HG03280 (cell line): ENCODE data around the gene PTBP3.
A peak's percentile ranks its signal among the peaks of the same experiment; 100 is the strongest.
"Not testable (repeated sequence)": the region's sequence is repeated elsewhere in the genome, so short reads cannot be mapped to it uniquely, and the experiment has no call there.

Experiments used
- ATAC-seq: cut with Tn5 transposase; IDR thresholded peaks from one replicate; pipeline ENCODE4 v1.9.1; 2021; ENCODE audit warnings: mild to moderate bottlenecking, moderate library complexity; ENCODE audit not compliant: unreplicated experiment

Gene PTBP3

DNA sequence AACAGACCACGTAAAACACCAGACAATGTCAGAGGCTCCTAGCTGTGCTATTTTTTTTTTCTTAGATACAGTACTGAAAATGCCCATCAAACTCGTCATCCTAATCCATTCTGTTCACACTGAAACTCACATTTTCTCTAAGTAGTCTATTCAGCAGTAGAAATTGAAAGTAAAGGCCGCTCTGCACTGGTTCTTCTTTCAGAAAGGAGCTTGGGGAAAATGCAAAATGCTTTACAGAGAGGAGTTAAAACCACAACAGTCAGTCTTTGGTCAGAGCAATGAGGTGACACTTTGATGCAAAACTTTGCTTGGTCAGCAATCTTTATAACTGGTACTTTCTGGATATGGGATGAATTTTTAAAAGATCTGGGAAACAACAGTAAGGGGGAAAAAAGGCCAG is 114.5 kb downstream of the PTBP3 start:
- ATAC-seq: peak; percentile 93

DNA sequence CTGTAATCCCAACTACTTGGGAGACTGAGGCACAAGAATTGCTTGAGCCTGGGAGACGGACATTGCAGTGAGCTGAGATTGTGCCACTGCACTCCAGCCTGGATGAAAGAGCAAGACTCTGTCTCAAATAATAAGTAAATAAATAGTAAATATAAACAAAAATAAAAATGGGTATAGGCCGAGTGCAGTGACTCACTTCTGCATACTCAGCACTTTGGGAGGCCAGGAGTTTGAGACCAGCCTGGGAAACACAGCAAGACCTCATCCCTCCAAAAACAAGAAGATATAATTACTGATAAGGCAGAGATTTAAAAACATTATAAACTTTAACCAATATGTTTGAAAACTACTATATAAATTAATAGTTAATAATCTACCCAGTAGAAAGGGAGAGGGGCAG is 120.5 kb downstream of the PTBP3 start:
- ATAC-seq: no peak

DNA sequence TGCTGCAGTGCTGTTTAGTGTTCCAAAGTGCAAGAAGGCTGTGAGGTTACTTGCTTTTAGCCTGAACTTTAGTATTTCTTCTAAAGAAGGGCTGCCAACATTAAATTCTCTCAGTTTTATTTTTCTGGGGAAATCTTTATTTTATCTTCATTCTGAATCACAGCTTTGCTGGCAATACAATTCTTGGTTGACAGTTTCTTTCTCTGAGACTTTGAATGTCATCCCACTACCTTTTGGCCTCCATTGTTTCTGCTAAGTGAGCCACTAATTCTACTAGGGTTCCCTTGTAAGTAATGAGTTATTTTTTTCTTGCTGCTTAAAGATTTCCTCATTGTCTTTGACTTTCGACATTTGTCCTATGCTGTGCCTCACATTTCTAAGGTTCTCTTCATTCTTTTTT is 126.0 kb downstream of the PTBP3 start:
- no peak for ATAC-seq

DNA sequence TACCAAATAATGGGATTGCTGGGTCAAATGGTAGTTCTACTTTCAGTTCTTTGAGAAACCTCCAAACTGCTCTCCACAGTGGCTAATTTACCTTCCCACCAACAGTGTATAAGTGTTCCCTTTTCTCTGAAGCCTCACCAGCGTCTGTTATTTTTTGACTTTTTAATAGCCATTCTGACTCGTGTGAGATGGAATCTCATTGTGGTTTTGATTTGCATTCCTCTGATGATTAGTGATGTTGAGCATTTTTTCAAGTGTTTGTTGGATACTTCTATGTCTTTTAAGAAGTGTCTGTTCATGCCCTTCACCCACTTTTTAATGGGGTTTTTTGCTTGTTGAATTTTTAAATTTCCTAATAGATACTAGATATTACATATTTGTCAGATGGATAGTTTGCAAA is 129.9 kb downstream of the PTBP3 start:
- ATAC-seq: no peak

DNA sequence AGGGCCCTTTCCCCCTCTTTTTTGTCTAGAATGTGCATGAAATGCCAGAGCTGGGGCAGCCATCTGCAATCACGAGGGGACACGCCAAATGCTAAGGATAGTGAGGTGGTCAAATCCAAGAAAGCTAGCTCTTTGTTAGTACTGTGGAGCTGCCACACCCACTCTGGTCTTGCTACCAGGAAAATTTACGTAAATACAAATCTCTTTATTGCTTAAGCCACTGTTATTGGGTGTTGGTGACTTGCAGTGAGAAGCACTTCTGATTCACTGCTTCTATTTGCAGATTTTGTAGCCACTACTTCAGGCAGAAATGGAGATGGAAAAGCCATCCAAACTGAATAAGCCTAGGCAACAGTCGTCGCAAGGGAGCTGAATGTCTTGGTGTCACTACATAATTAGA is 132.7 kb downstream of the PTBP3 start:
- ATAC-seq: no peak

DNA sequence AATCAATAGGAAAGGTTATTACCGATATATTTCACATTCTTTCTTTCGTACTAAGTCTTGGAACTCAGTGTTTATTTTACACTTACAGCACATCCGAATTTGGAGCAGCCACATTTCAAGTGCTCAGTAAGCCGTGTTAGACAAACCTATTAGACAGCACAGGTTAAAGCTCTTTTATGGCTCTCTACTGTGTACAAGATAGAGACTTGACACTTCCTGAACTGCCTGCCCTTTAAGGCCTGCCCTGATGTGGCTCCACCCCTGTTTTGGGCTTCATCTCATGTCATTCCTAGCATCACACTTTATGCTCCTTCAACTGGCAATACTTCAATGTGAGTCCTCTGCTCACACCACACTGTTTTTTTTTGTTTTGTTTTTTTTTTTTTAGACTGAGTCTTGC is 134.8 kb downstream of the PTBP3 start:
- no peak for ATAC-seq

DNA sequence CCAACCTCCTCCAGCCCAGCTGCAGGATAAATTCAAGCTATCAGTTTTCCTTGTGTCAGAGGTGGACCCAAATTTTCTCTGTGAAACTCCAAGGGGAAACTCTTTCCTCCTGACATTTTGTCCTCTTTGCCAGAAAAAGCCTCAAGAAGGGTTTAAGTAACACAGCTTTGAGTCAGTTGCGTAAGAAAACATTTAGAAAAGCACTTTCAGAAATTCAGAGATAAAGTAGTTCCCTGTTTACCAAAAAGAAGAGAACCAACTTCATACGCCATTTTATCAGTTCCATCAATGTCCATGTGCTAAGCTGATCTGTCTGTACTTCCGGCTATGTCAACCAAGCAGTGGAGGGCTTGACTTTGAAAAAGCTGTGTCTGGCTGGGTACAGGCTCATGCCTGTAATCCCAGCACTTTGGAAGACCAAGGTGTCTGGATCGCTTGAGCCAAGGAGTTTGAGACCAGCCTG is 138.4 kb downstream of the PTBP3 start:
- no peak for ATAC-seq

DNA sequence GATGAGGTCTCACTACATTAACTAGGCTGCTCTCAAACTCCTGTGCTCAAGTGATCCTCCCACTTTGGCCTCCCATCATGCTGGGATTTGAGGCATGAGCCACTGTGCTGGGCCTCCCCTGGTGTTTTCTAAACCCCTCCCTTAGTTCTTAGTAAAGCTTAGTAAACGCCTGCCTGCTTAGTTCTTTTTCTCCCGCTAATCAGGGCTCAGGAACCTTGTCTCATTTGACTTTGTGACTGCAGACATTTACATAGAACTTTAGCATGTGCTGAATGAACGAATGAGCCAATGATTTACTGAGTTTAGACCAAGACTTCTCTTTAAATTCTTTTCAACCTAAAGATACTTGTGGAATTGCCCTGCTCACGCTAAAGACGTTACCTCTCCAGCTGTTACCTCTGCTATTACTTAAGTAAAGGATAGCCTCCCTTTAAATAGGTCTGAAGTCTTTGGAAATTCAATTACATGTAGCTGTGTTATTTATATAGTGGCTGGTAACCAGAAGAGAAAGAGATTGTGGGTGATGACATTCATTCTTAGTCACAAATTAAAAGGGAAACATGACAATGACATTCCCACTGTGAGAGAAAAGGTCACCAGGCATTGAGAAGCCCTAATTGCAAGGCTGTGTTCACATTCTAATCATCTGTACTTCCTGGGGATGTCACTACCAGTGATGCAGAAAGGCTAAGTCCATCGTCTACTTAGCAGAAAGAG is 139.7 kb downstream of the PTBP3 start:
- no peak for ATAC-seq

DNA sequence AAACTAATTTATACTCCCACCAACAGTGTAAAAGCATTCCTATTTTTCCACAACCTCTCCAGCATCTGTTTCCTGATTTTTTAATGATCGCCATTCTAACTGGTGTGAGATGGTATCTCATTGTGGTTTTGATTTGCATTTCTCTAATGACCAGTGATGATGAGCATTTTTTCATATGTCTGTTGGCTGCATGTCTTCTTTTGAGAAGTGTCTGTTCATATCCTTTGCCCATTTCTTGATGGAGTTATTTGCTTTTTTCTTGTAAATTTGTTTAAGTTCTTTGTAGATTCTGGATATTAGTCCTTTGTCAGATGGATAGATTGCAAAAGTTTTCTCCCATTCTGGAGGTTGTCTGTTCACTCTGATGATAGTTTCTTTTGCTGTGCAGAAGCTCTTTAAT is 143.1 kb downstream of the PTBP3 start:
- not testable (repeated sequence) for ATAC-seq

DNA sequence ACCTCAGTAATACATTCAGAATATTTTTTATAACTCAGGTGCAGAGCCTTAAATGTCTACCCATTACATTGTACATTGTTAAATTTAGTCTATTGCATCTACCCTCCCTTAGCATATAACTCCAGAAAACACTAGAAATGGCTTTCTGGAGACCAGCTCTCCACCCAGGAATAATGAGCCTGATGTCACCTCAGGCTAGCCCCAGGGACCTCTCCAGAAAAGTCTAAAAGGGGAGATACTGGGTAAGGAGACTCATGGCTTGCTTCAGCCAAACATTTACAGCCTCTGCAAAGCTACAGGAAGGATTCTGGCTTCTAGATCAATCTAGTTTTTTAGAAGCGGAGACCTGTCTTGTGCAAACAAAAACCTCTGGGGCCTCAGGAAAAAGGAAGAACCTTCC is 144.5 kb downstream of the PTBP3 start:
- ATAC-seq: no peak

DNA sequence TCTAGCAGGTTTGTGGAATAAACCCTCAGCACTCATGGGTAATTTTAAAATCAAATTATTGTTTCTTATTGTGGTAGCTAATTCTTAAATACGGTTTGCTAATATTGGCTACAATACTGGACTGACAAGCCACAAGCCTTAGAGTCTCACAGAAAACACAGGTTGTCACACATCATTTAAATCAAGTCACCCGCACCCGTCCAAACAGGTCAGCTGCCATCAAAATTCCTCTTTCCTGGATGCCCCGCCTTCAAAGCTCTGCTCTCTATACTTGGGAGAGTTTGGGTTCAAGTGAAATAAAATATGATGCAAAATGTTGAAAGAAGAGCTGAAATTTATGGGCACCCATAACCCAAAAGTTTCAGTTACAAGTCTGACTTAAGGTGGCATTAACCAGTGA is 146.0 kb downstream of the PTBP3 start:
- ATAC-seq: no peak

DNA sequence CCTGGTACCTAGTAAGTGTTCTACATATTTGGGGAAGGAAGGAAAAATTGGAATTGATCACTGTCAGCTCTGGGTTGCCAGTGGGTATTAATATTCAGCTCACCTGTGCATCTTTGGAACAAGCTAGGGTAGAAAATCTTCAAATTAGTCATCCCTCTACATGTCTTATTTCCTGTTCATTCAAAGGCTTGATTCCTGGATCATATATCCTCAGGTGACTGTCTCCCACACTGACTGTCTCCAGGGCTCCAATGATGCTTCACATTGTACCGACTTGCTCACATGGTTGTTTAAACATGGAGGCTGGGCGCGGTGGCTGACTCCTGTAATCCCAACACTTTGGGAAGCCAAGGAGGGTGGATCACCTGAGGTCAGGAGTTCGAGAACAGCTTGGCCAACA is 146.7 kb downstream of the PTBP3 start:
- no peak for ATAC-seq

DNA sequence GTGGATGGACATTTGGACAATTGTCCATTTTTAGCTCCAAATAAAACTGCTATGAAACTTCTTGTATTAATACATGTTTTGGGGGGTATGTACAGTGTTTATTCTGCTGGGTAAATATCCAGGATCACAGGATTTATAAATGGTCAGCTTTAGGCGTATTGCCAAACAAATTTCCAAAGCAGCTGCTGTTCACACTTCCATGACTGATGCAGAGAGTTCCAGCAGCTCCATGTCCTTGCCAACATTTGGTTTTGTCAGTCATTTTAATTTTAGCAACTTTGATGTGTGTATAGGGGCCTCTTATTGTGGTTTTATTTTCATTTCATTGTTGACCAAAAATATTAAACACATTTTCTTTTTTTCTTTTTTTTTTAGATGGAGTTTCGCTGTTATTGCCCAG is 148.5 kb downstream of the PTBP3 start:
- ATAC-seq: no peak

DNA sequence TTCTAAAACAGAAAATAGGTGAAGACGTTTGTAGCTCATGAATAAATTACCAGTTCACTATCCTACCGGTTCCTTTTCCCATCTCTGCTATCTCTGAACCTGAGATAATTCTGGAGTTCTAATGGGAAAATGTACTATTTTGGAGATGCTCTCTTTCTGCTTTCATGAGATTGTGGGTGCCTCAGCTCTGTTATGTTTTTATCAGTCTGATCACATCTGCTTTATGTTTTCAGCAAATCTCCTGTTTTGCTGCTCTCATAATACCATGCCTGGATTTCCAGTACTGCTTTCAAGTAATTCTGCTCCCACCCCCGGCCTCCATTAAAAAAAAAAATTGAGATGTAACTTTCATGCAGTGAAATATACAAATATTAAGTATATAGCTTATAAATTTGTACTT is 149.2 kb downstream of the PTBP3 start:
- no peak for ATAC-seq

DNA sequence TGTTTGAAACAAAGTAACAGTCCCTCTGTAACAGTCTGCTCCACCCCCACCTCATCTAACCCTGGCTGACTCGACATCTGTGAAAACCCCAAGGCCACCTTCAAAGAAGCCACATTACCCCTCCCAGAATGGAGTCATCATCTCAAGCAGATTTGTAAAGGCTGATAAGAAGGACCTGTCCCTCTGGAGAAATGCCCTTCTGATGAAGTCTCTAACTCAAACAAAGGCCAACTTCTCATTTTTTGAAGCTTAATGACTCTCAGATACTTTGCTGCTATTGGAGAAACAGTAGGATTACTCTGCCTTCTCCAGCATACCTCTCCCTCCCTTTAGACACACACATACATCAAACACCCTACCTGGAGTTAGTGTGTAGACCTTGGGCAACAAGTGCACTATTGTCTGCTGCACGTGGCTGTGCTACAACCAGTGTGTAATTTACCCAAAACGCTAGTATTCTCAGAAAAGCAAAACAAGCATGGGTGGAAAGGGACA is 153.0 kb downstream of the PTBP3 start:
- no peak for ATAC-seq

DNA sequence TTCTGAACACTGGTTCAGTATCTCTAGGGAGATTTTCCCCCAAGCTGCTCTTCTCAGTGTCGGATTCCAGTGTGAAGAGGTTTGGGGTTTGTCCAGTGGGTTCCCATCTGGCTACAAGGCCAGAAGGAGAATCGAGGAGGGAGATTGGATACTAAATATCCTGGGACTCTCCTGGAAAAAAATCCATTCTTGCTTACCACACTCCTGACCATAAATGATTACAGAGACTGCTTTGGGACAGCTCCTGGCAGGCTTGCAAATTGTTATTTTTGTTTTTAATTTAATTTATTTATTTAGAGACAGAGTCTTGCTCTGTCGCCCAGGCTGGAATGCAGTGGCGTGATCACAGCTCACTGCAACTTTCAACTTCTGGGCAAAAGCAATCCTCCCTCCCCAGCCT is 153.6 kb downstream of the PTBP3 start:
- ATAC-seq: no peak

DNA sequence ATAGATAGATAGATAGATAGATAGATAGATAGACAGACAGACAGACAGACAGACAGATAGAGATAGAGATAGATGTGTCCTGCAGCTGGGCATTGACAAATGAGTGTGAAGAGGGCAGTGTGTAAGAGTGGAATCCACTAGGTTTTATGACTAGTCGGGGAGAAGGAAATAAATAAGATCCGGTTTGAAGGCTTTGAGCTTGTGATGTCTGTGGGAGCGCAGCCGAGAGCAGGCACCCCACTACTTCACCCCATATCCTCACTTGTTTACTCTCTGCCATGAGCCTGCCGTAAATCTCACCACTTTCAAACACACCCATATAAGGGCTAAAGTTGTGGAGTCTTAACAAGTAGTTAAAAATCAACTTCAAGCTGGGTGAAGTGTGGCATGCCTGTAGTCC is 156.9 kb downstream of the PTBP3 start:
- ATAC-seq: no peak

DNA sequence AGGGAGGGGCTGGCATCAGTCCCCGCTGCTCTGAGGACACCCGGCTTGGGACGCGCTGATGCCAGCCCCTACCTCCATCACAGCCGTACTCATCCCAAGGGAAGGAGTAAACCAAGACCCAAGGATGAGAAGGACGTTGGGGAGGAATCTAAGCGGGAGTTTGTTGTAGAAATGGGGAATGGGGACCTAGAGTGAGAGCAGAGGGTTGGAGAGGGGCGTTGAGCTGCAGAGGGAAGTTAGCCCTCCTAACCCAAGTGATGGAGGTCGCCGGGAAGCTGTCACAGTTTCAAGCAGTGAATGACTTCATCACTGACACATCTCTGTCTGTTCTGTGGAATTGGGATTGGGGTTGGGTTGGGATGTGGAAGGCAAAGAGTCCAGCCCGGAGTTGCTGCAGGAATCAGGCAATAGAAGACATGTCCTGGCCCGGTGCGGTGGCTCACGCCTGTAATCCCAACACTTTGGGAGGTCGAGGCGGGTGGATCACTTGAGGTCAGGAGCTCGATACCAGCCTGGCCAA is 157.6 kb downstream of the PTBP3 start:
- no peak for ATAC-seq

DNA sequence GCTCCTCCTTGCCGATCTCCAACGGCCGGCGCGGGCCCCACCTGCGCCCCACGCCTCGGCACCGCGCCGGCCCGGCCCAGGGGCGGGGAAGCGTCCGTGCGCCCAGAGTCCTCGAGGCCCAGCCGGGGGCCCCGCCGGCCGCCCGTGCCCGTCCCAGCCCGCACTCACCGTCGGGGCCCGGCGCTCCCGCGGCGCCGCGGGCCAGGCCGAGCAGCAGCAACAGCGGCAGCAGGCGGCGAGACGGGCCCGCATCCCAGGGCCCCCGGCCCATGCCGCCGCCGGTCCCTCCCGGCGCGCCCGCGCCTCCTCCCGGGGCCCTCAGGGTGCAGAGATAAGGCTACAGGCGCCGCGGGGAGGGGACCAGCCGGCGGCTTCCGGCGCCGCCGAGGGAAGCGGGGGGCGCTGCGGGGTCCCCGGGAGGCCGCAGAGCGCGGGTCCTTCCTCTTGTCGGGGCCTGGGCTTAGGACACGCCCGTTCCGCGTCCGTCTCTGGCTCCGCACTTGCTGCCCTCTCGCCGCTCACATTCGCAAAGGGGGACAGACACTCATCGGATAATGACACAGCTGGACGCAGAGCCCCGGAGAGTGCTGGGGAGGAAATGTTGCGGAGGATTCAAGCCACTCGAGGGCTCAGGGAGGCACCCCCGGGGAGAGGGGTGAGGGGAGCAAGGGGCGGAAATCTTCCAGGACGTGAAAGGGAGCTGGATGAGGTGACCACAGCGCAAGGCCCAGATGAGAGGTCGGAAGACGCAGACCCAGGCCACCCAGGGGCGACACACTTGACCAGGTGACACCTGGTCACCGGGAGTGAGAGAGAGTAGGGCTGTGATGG is 158.2 kb downstream of the PTBP3 start, which contains the start of gene SUSD1:
SUSD1 (minus strand) TSS at position 333 of the 831 bp plus-strand sequence; CDS start at position 271, 62 bp downstream.
- ATAC-seq: peak; percentile 44

DNA sequence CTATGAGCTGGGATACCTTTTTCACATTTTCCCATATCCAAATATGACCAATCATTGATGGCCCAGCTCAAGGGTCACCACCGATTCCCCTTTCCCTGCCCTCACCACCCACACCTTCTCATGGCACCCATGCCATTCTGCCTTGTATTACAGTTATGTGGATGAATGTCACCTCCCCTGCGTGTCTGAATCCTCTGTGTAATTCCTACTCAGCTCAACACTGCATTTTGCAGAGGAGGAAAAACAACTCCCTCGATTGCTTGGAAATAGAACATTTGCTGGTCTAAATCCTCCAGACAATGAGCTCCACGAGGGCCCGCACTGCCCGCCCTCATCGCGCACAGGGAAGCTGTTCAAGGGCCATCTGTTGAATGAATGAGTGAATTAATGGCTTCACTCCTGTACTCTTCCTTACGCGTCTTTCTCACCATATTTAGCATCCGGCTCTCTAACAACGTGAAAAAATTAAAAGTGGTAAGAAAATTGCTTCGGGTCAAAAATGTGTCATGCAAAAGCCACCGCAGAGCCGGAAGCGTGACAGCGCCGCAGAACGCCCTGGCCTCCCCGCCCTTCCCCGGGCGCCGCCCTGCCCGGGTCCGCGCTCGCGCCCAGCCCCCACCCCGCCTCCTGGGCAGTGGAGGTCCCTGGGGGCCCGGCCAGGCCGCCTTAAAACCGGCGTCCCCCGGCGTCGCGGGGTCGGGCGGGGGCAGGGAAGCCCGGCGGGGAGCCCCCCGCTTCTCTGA is 159.0 kb downstream of the PTBP3 start:
- peak; percentile 82 for ATAC-seq
